Measurements from ENCODE around the gene GARIN5A.

The GARIN5A gene

GRCh38 chr19:50435221-50435620 lies 41.4 kb downstream of the GARIN5A start:
- no peak for DNase-seq (ENCODE audit: low read depth in 1 of 2, low spot score in 1 of 2)
- Histone ChIP-seq H3K4me3 (replicated peaks; ENCODE audit: insufficient read depth, low read length) (no peak overlapping the region), H3K27me3 (ENCODE audit: insufficient read depth, poor library complexity, severe bottlenecking) (peaks cover 13% of the 10 kb centered on the region), H3K27ac (replicated peaks) (no peak overlapping the region)
- no peak for TF ChIP-seq SPI1 (IDR thresholded peaks at IDR 0.05; ENCODE audit: borderline replicate concordance, low read depth)

GRCh38 chr19:50434525-50434924 lies 42.1 kb downstream of the GARIN5A start:
- no peak for TF ChIP-seq SPI1 (IDR thresholded peaks at IDR 0.05; ENCODE audit: borderline replicate concordance, low read depth)
- no peak for TF ChIP-seq CTCF (IDR thresholded peaks at IDR 0.05; ENCODE audit: insufficient read depth, low read length)
- no peak for TF ChIP-seq POLR2AphosphoS5 (IDR thresholded peaks at IDR 0.05; ENCODE audit: low read depth)
- no peak for TF ChIP-seq REST (IDR thresholded peaks at IDR 0.05; ENCODE audit: insufficient replicate concordance, low read depth)
- TF ChIP-seq GABPA (IDR thresholded peaks at IDR 0.05; ENCODE audit: low read depth), result no peak
- H3K4me3 ChIP-seq (replicated peaks; ENCODE audit: insufficient read depth, low read length), result no peak overlapping the region
- no peak for DNase-seq (ENCODE audit: low read depth in 1 of 2, low spot score in 1 of 2)
- H3K27ac ChIP-seq (replicated peaks), result no peak overlapping the region
- H3K27me3 ChIP-seq (ENCODE audit: insufficient read depth, poor library complexity, severe bottlenecking), result peaks cover 13% of the 10 kb centered on the region

- no peak overlapping the region for H3K4me3 ChIP-seq (replicated peaks; ENCODE audit: insufficient read depth, low read length)
- H3K27ac ChIP-seq (replicated peaks), result no peak overlapping the region
- H3K27me3 ChIP-seq (ENCODE audit: insufficient read depth, poor library complexity, severe bottlenecking), result peaks cover 13% of the 10 kb centered on the region
- TF ChIP-seq CTCF (IDR thresholded peaks at IDR 0.05; ENCODE audit: insufficient read depth, low read length) (no peak), SPI1 (IDR thresholded peaks at IDR 0.05; ENCODE audit: borderline replicate concordance, low read depth) (no peak), POLR2AphosphoS5 (IDR thresholded peaks at IDR 0.05; ENCODE audit: low read depth) (no peak), REST (IDR thresholded peaks at IDR 0.05; ENCODE audit: insufficient replicate concordance, low read depth) (no peak), GABPA (IDR thresholded peaks at IDR 0.05; ENCODE audit: low read depth) (no peak)
- no peak for DNase-seq (ENCODE audit: low read depth in 1 of 2, low spot score in 1 of 2)
Observed at GRCh38 chr19:50433201-50434180, 43.2 kb downstream of the GARIN5A start.

GRCh38 chr19:50432221-50433028 lies 44.2 kb downstream of the GARIN5A start, which contains the start of gene MYBPC2:
Gene MYBPC2 (plus strand): TSS chr19:50432892. CDS start chr19:50432954, 62 bp downstream.
- TF ChIP-seq REST (IDR thresholded peaks at IDR 0.05; ENCODE audit: insufficient replicate concordance, low read depth) (no peak), SPI1 (IDR thresholded peaks at IDR 0.05; ENCODE audit: borderline replicate concordance, low read depth) (no peak), GABPA (IDR thresholded peaks at IDR 0.05; ENCODE audit: low read depth) (no peak), POLR2AphosphoS5 (IDR thresholded peaks at IDR 0.05; ENCODE audit: low read depth) (no peak), CTCF (IDR thresholded peaks at IDR 0.05; ENCODE audit: insufficient read depth, low read length) (no peak)
- no peak for DNase-seq (ENCODE audit: low read depth in 1 of 2, low spot score in 1 of 2)
- Histone ChIP-seq H3K4me3 (replicated peaks; ENCODE audit: insufficient read depth, low read length) (peak within 1 kb of the TSS; percentile 71), H3K27ac (replicated peaks) (no peak within 1 kb of the TSS; the same call in 1 of the 2 replicates), H3K27me3 (ENCODE audit: insufficient read depth, poor library complexity, severe bottlenecking) (peaks cover 13% of the 10 kb centered on the region)

Data from HL-60 (cell line).